ENCODE results near the gene MAGED2.
"Not testable (repeated sequence)": the region's sequence is repeated elsewhere in the genome, so short reads cannot be mapped to it uniquely, and the experiment has no call there.

Gene MAGED2

DNA sequence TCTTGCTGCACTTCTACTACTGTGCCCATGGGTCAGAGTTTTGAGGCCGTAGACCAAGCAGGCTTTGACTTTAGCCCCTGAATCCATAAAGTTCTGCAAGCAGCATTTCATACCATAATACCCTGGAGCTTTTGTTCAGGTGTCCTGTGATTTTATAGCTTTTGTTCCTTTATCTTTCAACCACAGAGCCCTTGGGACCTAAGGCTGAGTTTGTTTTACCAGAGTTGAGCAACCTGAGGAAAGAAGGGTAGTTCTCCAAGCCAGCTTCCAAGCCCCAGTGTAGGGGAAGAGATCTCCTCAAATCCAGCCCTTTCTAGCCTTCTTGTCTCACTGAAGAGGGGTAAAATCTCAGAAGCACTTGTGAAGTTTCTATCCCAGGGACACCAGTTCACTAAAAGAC lies 35.1 kb downstream of the MAGED2 start:
- no peaks in the 10 kb centered on the region for H3K36me3 Mint-ChIP-seq
- no peaks in the 10 kb centered on the region for H3K4me1 Mint-ChIP-seq
- H3K4me3 Mint-ChIP-seq = no peak overlapping the region
- no peak overlapping the region for H3K27ac Mint-ChIP-seq
- ATAC-seq (no peak), DNase-seq (ENCODE audit: low spot score in 2 of 2) (no peak)
- peaks cover 2% of the 10 kb centered on the region for H3K9me3 Mint-ChIP-seq

DNA sequence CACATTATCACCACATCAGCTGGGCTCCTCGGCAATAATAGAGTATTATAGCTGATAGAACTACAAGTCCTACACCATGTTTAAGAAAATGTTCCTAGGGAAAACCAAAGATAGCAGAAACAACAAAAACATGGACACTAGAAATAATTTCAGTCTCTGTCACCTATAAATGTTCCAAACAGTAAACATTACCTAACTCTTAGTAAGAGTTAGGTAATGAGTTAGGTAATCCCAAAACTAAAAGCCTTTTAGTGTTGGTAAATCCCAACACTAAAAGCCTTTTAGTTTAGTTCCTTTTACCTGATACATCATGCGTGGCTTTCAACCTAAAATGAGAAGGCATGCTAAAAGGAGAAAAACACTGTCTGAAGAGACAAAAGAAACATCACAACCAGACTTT lies 35.5 kb downstream of the MAGED2 start:
- peaks cover 2% of the 10 kb centered on the region for H3K9me3 Mint-ChIP-seq
- ATAC-seq = no peak
- no peaks in the 10 kb centered on the region for H3K4me1 Mint-ChIP-seq
- H3K27ac Mint-ChIP-seq = no peak overlapping the region
- DNase-seq (ENCODE audit: low spot score in 2 of 2) = no peak
- no peak overlapping the region for H3K4me3 Mint-ChIP-seq
- no peaks in the 10 kb centered on the region for H3K36me3 Mint-ChIP-seq

DNA sequence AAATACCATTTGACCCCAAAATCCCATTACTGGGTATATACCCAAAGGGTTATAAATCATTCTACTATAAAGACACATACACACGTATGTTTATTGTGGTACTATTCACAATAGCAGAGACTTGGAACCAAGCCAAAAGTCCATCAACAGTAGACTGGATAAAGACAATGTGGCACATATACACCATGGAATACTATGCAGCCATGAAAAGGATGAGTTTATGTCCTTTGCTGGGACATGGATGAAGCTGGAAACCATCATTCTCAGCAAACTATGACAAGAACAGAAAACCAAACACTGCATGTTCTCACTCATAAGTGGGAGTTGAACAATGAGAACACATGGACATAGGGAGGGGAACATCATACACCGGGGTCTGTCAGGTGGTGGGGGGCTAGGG lies 40.2 kb downstream of the MAGED2 start:
- H3K9me3 Mint-ChIP-seq; H3K27ac Mint-ChIP-seq; H3K4me1 Mint-ChIP-seq; ATAC-seq; DNase-seq (ENCODE audit: low spot score in 2 of 2); H3K4me3 Mint-ChIP-seq; H3K36me3 Mint-ChIP-seq: not testable (repeated sequence)

DNA sequence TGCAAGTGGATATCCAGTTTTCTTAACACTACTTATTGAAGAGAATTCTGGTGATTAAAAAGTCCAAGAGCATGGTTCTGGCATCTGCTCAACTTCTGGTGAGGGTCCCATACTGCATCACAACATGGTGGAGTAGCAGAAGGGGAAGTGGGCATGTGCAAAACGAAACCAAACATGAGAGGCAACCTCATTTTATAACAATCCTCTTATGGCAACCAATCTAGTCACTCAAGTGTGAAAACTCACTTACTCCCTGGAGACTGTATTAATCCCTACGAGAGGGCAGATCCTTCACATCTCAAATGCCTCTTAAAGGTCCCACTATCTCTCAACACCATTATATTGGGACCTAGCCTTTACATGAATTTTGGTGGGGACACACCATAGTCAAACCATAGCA lies 57.7 kb downstream of the MAGED2 start:
- H3K36me3 Mint-ChIP-seq = no peaks in the 10 kb centered on the region
- H3K4me1 Mint-ChIP-seq = no peaks in the 10 kb centered on the region
- H3K27ac Mint-ChIP-seq = no peak overlapping the region
- ATAC-seq (no peak), DNase-seq (ENCODE audit: low spot score in 2 of 2) (no peak)
- peaks cover 6% of the 10 kb centered on the region for H3K9me3 Mint-ChIP-seq
- H3K4me3 Mint-ChIP-seq = no peak overlapping the region
